Naive thymus-derived CD8-positive, alpha-beta T cell (primary cell): ENCODE measurements around the gene GMCL1. TPM values are rescaled to one million over a fixed set of nuclear protein-coding genes. Genes with fewer than 3 reads are reported as not detected.
"Not testable (repeated sequence)": the region's sequence is repeated elsewhere in the genome, so short reads cannot be mapped to it uniquely, and the experiment has no call there.

ENCODE experiments used
- ATAC-seq, 2 donors: fragments of 150-1000 bp; cut with Tn5 transposase in 1 of 2; sonication (Bioruptor Pico), chemical (Tn5 transposase) in 1 of 2; 1 replicate in 1 of 2; 2 replicates in 1 of 2; pipeline ENCODE4 v1.10.0; 2021; ENCODE audit warnings: mild to moderate bottlenecking in 2 of 2, moderate library complexity in 2 of 2
- POLR2A ChIA-PET: fragments of 350-600 bp; sonication (Branson Sonifier 250); formaldehyde crosslinking; loops from one replicate; lab custom pipeline; 2021; ENCODE audit warnings: antibody characterized with exemption; lab: Charles Lee
- DNase-seq, 10 donors: peaks; one replicate each; pipeline versions ENCODE4 v3.0.0 to v3.0.0-alpha.2; 2020 to 2022
- H3K27ac Mint-ChIP-seq, 10 donors: one replicate each; pipeline ENCODE4 v1.8.0; 2020 to 2022; ENCODE audit warnings: mild to moderate bottlenecking in 10 of 10, mixed read lengths in 10 of 10, moderate library complexity in 4 of 10, inconsistent platforms in 1 of 10
- H3K27me3 Mint-ChIP-seq, 5 donors: one replicate each; pipeline ENCODE4 v1.8.0; 2021 to 2022; ENCODE audit warnings: mixed read lengths in 5 of 5
- H3K36me3 Mint-ChIP-seq, 3 donors: one replicate each; pipeline ENCODE4 v1.8.0; 2020 to 2022; ENCODE audit warnings: mixed read lengths in 3 of 3, mild to moderate bottlenecking in 2 of 3, inconsistent platforms in 1 of 3
- H3K4me1 Mint-ChIP-seq, 4 donors: one replicate each; pipeline ENCODE4 v1.8.0; 2021 to 2022; ENCODE audit warnings: mixed read lengths in 4 of 4
- H3K4me3 Mint-ChIP-seq, 10 donors: one replicate each; pipeline ENCODE4 v1.8.0; 2020 to 2022; ENCODE audit warnings: mild to moderate bottlenecking in 10 of 10, mixed read lengths in 10 of 10, moderate library complexity in 6 of 10, inconsistent platforms in 1 of 10
- H3K9me3 Mint-ChIP-seq, 9 donors: one replicate each; pipeline ENCODE4 v1.8.0; 2020 to 2022; ENCODE audit warnings: mixed read lengths in 9 of 9, mild to moderate bottlenecking in 3 of 9, inconsistent platforms in 1 of 9, moderate library complexity in 1 of 9
- polyA plus RNA-seq, 3 donors: library from polyadenylated mRNA; unstranded; fragments of 300-500 nt; fragmentation: Illumina TruSeq; gene quantifications; one replicate each; pipeline ENCODE4 v1.2.3, GENCODE V29; 2021
- total RNA-seq, 8 experiments: library from RNA in 2 of 8; stranded (reverse) in 2 of 8; gene quantifications; one replicate each; pipeline ENCODE4 v1.2.3 and lab custom pipeline; 2021 to 2026

The GMCL1 gene
- total and polyA plus RNA-seq, 5 experiments from 2014 or later = 30.2 to 45.3 (median 37.7) TPM

- POLR2A ChIA-PET = interaction anchor here (0.6 kb wide), 1 partner anchor 80 kb away, joined by 3 read pairs; no protein-coding TSS in a partner anchor
- Mint-ChIP-seq H3K27me3 (no peaks in the 10 kb centered on the region), H3K9me3 (no peaks in the 10 kb centered on the region), H3K4me1 (peaks cover 0 to 2% (median 0%) of the 10 kb centered on the region in 4 donors), H3K36me3 (no peaks in the 10 kb centered on the region), H3K27ac (no peak overlapping the region), H3K4me3 (no peak overlapping the region)
- DNase-seq (no peak), ATAC-seq (no peak)
Observed at GRCh38 chr2:69811591-69811990, 17.9 kb upstream of the GMCL1 start.

- Mint-ChIP-seq H3K27me3 (no peaks in the 10 kb centered on the region), H3K4me3 (no peak overlapping the region), H3K36me3 (no peaks in the 10 kb centered on the region), H3K27ac (no peak overlapping the region), H3K9me3 (no peaks in the 10 kb centered on the region), H3K4me1 (peaks cover 0 to 6% (median 2%) of the 10 kb centered on the region in 4 donors)
- DNase-seq (no peak), ATAC-seq (no peak)
- POLR2A ChIA-PET = interaction anchor here (0.6 to 1.3 kb wide), 2 partner anchors 91 to 167 kb away, joined by 4 to 8 read pairs; no protein-coding TSS in a partner anchor
Observed at GRCh38 chr2:69815717-69816116, 13.7 kb upstream of the GMCL1 start.

- Mint-ChIP-seq H3K4me1 (peaks cover 0 to 6% (median 2%) of the 10 kb centered on the region in 4 donors), H3K9me3 (no peaks in the 10 kb centered on the region), H3K36me3 (no peaks in the 10 kb centered on the region), H3K27me3 (no peaks in the 10 kb centered on the region), H3K4me3 (no peak overlapping the region), H3K27ac (no peak overlapping the region)
- ATAC-seq (peak; percentile 71 to 78), DNase-seq (peak; percentile 19 to 90 (median 74))
- POLR2A ChIA-PET = interaction anchor here (0.7 to 1.2 kb wide), 2 partner anchors 12 to 92 kb away, joined by 4 read pairs; partner anchors contain the start of gene GMCL1
Observed at GRCh38 chr2:69816923-69817542, 12.4 kb upstream of the GMCL1 start.

- Mint-ChIP-seq H3K4me3 (no peak overlapping the region), H3K9me3 (no peaks in the 10 kb centered on the region), H3K27me3 (no peaks in the 10 kb centered on the region), H3K36me3 (no peaks in the 10 kb centered on the region), H3K27ac (no peak overlapping the region), H3K4me1 (peaks cover 0 to 6% (median 2%) of the 10 kb centered on the region in 4 donors)
- POLR2A ChIA-PET = interaction anchor here (1.0 kb wide), 1 partner anchor 75 kb away, joined by 3 read pairs; the partner anchor contains the start of gene SNRNP27
- DNase-seq (no peak), ATAC-seq (no peak)
Observed at GRCh38 chr2:69817729-69818501, 11.5 kb upstream of the GMCL1 start.

GRCh38 chr2:69827796-69828540 lies 1.5 kb upstream of the GMCL1 start:
- Mint-ChIP-seq H3K4me3 (peak overlapping the region; percentile 76 to 99 (median 90)), H3K36me3 (peaks cover 0 to 8% (median under 1%) of the 10 kb centered on the region in 3 donors), H3K27me3 (no peaks in the 10 kb centered on the region), H3K27ac (peak overlapping the region; percentile 91 to 99 (median 96)), H3K9me3 (no peaks in the 10 kb centered on the region), H3K4me1 (peaks cover 9 to 45% (median 43%) of the 10 kb centered on the region in 4 donors)
- DNase-seq (no peak), ATAC-seq (no peak)
- POLR2A ChIA-PET = interaction anchor here (1.0 to 2.9 kb wide), 5 partner anchors 15 to 474 kb away, joined by 3 to 9 read pairs (median 4); partner anchors contain the start of genes C2orf42, FAM136A and PCBP1

GRCh38 chr2:69828938-69829255 lies 563 bp upstream of the GMCL1 start:
- H3K27me3 Mint-ChIP-seq = no peaks in the 10 kb centered on the region
- peaks cover 0 to 16% (median 2%) of the 10 kb centered on the region in 3 donors for H3K36me3 Mint-ChIP-seq
- ATAC-seq (no peak), DNase-seq (no peak)
- POLR2A ChIA-PET = interaction anchor here (0.6 to 2.9 kb wide), 16 partner anchors 12 to 473 kb away, joined by 3 to 9 read pairs (median 4); partner anchors contain the start of genes ANXA4, C2orf42, FAM136A and MXD1
- H3K9me3 Mint-ChIP-seq = no peaks in the 10 kb centered on the region
- peak overlapping the region; percentile 88 to 99 (median 92) for H3K4me3 Mint-ChIP-seq
- H3K27ac Mint-ChIP-seq = peak overlapping the region; percentile 91 to 99 (median 96)
- peaks cover 12 to 55% (median 51%) of the 10 kb centered on the region in 4 donors for H3K4me1 Mint-ChIP-seq

- peaks cover 22 to 68% (median 64%) of the 10 kb centered on the region in 4 donors for H3K4me1 Mint-ChIP-seq
- H3K27me3 Mint-ChIP-seq = no peaks in the 10 kb centered on the region
- ATAC-seq (peak; percentile 26 to 33), DNase-seq (peak; percentile 23 to 75 (median 56))
- no peaks in the 10 kb centered on the region for H3K9me3 Mint-ChIP-seq
- peak overlapping the region; percentile 29 to 99 (median 96) for H3K27ac Mint-ChIP-seq
- POLR2A ChIA-PET = interaction anchor here (0.6 to 2.9 kb wide), 4 partner anchors 63 to 360 kb away, joined by 3 to 9 read pairs (median 4); partner anchors contain the start of genes C2orf42, MXD1 and SNRNP27
- peak overlapping the region; percentile 88 to 99 (median 92) for H3K4me3 Mint-ChIP-seq
- peaks cover 0 to 26% (median 2%) of the 10 kb centered on the region in 3 donors for H3K36me3 Mint-ChIP-seq
Observed at GRCh38 chr2:69830045-69830905, 815 bp downstream of the GMCL1 start.

- H3K36me3 Mint-ChIP-seq = peaks cover 0 to 26% (median 2%) of the 10 kb centered on the region in 3 donors
- peak overlapping the region in 8 of 10 donors; percentile 29 to 99 (median 90) for H3K27ac Mint-ChIP-seq
- ATAC-seq, H3K27me3 Mint-ChIP-seq, H3K9me3 Mint-ChIP-seq, DNase-seq: not testable (repeated sequence)
- H3K4me1 Mint-ChIP-seq = peaks cover 26 to 74% (median 70%) of the 10 kb centered on the region in 4 donors
- peak overlapping the region; percentile 85 to 99 (median 92) for H3K4me3 Mint-ChIP-seq
- POLR2A ChIA-PET = interaction anchor here (0.9 kb wide), 1 partner anchor 63 kb away, joined by 5 read pairs; the partner anchor contains the start of gene SNRNP27
Observed at GRCh38 chr2:69830906-69831241, 1.4 kb downstream of the GMCL1 start.

GRCh38 chr2:69831354-69831905 lies 2.0 kb downstream of the GMCL1 start:
- POLR2A ChIA-PET = interaction anchor here (0.7 kb wide), 1 partner anchor 809 kb away, joined by 4 read pairs; no protein-coding TSS in a partner anchor

GRCh38 chr2:69833752-69834151 lies 4.3 kb downstream of the GMCL1 start:
- no peak for ATAC-seq
- no peak for DNase-seq
- POLR2A ChIA-PET = no interaction called here
- Mint-ChIP-seq H3K9me3 (no peaks in the 10 kb centered on the region), H3K36me3 (peaks cover 0 to 46% (median 6%) of the 10 kb centered on the region in 3 donors), H3K4me3 (peak overlapping the region in 9 of 10 donors; percentile 11 to 69 (median 49)), H3K27ac (peak overlapping the region in 6 of 10 donors; percentile 3 to 70 (median 46)), H3K27me3 (no peaks in the 10 kb centered on the region), H3K4me1 (peaks cover 32 to 67% (median 62%) of the 10 kb centered on the region in 4 donors)

More at GRCh38 chr2:69831354-69831905, 2.0 kb downstream of the GMCL1 start:
- Mint-ChIP-seq H3K36me3 (peaks cover 0 to 31% (median 2%) of the 10 kb centered on the region in 3 donors), H3K27ac (peak overlapping the region in 8 of 10 donors; percentile 21 to 86 (median 61)), H3K9me3 (no peaks in the 10 kb centered on the region), H3K4me1 (peaks cover 31 to 80% (median 75%) of the 10 kb centered on the region in 4 donors), H3K27me3 (no peaks in the 10 kb centered on the region), H3K4me3 (peak overlapping the region; percentile 54 to 99 (median 86))
- ATAC-seq (no peak), DNase-seq (no peak)

GRCh38 chr2:69835666-69836065 lies 6.2 kb downstream of the GMCL1 start:
- no peaks in the 10 kb centered on the region for H3K27me3 Mint-ChIP-seq
- H3K27ac Mint-ChIP-seq = peak overlapping the region in 4 of 10 donors; percentile 4 to 45 (median 34)
- POLR2A ChIA-PET = no interaction called here
- peaks cover 27 to 59% (median 55%) of the 10 kb centered on the region in 4 donors for H3K4me1 Mint-ChIP-seq
- H3K4me3 Mint-ChIP-seq = peak overlapping the region in 3 of 10 donors; percentile 4 to 67 (median 9)
- H3K9me3 Mint-ChIP-seq = no peaks in the 10 kb centered on the region
- peaks cover 0 to 61% (median 9%) of the 10 kb centered on the region in 3 donors for H3K36me3 Mint-ChIP-seq
- no peak for ATAC-seq
- DNase-seq = no peak
